Stimulated activated CD4-positive, alpha-beta T cell treated with anti-CD3 and anti-CD28 coated beads, Interleukin-12 subunit alpha, Interleukin-12 subunit beta, amount 100 ng/mL, for 48 hours (primary cell): ENCODE data around the gene TMEM119.

Experiments used
- DNase-seq, 3 donors: peaks; one replicate each; pipeline ENCODE4 v3.0.0-alpha.2; 2020; ENCODE audit warnings: low read depth in 2 of 3, low spot score in 1 of 3

The TMEM119 gene, protein sequence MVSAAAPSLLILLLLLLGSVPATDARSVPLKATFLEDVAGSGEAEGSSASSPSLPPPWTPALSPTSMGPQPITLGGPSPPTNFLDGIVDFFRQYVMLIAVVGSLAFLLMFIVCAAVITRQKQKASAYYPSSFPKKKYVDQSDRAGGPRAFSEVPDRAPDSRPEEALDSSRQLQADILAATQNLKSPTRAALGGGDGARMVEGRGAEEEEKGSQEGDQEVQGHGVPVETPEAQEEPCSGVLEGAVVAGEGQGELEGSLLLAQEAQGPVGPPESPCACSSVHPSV

DNA sequence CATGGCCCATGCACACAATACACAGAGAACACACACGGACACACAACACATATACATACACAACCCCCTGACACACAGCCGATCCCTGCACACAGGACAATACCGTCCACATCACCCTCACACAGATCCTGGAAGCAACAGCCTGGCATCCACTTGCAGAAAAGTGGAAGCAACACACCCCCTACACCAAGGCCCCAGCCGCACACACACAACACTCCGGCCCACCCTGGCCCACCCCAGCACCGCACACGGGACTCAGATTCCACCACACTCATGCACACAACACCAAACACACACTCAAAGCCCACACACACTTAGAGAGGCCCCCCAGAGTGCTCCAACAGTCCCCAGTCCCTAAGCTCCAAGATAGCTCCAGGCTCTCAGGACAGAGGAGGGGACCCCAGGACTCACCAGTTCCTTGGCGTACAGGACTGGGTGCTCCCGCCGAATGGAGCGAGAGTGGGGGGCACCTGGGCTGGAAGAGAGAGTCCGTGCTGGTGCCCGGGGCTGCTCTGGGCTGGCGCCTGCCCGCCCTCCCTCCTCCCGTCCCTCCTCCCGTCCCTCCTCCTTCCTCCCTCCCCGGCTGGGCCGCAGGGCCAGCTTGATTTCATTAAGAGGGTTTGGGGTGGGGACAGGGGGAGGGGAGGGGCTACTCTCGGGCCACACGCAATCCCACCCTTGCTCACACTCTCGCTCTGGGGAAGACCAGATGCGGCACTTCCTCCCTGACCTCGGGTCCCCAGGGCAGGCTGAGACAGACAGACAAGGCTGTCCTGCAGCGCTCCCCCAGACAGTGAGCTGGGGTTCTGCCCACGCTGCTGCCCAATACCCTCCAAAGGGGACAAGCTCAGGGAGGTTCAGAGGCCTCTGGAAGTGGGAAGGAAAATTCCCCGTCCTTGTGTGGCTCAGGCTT, at the start of gene TMEM119:
TSS of gene TMEM119 (minus strand) at position 526 of the 913 bp plus-strand sequence. CDS start 5,701 bp downstream, outside the sequence.
- DNase-seq, result no peak

DNA sequence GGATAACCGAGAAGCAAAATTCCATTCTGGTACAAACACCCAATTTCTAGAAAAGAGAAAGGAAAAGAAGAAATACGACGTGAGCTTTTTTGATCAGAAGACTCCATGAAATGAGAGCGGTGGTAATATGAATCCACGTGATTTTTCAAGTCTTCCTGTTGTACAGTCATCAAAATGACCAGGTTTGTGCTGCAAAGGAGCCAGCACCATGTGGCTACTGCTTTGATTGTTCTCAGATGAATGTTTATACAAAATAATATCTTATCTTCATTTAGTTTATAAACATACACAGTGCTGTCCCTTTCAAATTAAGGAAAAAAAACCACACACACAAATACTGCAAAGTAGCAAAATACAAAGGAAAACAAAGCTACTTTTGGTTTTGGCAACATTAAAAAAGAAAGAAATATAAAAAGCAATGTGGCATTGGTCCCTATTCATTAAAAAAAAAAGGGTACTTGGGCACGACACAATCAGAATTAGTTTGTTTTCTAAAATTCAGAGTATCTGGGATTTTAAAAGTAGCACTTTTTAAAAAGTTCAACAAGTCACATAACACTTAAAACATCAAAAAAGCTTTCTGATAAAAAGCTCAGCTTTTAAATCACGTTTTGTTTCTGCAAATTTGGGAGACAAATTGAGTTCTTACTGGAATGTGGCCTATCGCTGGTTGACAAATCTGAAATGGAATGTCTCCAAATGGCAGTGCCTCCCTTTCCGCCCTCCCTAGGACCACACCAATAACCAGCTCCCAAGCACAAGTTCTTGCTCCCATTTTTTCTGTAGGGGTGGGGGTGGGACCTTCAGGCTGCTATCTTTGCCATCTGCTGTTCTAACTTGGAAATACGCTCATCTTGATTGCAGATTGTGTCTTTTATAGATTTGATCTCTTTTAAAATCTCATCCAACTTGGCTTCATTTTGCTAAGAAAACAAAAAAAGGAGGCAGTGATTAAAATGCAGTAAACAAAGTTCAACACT, 49.0 kb upstream of the TMEM119 start:
- DNase-seq, result no peak

DNA sequence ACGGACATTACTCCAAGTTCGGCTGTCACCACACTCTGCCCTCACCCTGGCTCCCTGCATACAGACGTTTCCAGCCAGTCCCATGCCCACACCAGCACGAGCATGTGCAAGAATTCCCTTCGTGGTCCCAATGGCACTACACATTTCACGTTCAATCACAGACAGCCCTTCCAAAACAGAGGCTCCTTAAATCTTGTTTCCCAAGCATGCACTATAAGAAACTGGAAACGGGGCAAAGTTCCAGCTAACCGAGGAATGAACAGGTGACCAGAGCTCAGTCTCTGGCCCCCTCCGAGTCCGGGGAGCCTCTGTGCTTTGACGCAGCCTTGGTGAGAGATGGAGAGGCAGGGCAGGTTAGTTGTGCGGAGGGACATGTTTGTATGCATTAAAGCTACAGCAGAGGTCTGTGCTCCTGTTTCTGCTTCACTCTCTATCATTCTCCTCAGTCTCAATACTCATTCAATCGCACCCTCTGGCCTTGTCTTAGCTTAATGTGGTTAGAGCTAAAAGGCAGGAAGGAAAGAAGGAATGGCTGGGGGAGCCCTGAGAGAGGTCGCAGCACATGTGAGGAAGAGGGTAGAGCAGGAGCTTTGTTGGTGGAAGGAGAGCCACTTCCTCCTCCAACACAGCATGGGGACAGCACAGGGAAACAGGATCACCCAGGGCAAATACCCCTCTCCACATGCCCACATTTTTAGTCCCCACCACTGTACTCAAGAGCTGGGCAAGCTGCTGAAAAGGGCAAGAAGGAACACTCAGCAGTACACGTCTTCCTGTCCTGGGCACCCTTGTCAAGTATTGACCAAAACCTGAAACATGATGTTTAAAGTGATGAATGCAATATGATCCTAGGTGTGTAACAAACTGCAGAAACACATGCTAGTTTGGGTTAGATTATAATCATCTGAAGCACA, 48.1 kb upstream of the TMEM119 start:
- no peak for DNase-seq

DNA sequence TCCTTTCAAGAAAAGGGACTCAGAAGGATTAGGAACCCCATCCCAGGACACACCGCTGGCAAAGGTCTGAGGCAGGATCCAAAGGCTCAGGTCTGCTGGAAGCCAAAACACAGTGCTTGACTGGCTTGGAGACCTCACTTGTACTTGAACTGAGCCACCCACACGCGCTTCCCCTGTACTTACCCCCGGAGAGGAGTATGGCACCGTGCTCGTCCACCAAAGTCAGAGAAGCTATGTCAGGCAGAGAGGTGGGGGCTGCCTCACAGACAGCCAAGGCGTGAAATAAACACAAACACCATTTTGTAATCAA, 46.9 kb upstream of the TMEM119 start:
- no peak for DNase-seq

DNA sequence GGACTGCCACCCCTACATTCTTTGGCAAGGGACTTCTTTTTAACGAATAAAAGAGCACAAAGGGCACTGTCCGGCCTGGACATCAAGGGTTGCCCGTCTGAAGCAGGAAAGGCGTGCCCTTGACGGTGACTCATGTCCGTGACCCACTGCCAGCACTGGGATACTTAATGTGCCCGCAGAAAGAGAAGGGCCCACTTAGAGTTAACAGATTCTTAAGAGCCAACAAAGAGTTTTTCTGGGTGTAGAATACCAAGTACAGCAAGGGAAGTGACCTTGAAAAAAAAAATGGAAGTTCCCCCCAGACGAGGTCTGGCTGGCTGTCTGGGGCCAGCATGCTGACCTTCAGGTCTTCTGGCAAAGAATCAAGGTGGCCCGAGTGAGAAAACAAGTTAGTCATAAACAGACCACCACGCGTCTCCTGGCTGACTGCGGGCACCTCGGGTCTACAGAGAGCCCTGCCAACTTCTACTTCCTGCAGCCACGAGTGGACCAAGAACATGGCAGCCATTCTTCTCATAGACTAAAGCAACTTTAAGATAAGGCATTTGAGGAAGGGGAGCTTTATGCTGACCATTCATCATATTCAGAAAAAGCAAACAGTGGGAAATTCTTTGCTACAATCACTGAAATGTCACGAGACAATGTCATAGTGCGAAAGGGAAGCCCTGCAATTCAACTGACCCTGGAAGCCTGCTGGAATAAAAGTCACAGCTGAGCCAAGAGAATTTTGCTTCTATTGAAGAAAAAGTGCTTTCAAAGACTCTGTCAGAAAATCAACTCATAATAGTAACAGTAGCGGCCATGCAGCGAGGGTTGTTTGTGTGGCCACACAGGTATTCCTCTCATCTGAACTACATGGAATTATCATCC, 46.3 kb upstream of the TMEM119 start:
- DNase-seq, result no peak

DNA sequence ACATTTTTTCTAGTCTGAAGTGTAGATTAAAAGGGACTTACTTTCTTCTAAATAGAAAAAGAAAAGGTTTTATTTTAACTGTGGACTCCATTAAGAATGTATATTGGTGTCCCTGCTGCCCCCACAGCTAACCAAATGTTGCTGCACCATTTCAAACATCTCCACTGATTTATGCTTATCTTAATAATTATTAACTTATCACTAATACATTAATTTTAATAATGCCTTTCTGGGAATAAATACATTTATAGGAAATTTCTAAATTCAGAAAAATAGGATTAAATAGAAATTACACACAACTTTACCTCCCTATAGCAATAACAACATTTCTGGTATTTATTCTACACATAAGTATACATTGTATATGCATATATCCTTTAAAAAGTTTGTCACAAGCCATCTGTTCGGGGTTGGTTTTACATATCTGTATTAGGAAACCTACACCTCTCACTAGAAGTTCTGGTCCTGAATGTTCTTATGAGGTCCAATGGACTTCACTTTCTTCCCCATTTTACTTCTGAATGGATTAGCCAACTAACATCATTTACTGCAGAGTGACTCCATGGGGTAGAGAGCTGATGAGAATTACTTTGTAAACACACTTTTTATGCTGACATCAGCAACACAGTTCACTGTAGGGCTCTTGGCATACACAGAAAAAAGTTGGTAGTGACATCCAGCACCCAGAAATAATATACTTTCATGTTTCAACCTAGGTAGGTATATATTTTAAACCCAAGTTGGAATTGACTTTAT, 45.2 kb upstream of the TMEM119 start:
- no peak for DNase-seq

DNA sequence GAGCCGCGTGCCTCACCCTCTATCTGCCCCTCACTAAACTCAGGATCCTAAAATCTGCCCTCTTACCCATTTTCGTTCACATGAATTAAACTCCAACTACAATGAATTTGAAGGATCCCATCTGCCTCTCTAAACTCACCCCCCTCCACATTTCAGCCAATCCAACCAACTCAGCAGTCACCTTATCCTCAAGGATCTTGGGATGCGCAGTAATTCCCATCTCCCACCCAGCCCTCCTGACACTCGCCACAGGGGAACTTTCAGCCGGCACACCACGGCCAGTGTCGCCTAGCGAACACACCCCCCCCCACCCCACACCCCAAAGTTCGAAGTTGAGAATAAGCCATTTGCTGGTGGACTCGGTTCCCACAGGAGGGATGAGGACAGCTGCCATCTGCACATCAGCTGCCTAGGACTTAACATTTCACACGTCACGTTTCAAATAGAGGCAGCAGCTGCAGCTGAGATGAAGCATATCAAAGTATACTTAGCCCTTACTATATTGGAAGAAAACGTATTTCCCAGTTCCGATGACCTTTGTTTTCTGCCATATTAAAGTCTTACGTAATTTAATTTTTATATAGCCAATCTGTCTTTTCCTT, 44.5 kb upstream of the TMEM119 start:
- DNase-seq, result no peak

DNA sequence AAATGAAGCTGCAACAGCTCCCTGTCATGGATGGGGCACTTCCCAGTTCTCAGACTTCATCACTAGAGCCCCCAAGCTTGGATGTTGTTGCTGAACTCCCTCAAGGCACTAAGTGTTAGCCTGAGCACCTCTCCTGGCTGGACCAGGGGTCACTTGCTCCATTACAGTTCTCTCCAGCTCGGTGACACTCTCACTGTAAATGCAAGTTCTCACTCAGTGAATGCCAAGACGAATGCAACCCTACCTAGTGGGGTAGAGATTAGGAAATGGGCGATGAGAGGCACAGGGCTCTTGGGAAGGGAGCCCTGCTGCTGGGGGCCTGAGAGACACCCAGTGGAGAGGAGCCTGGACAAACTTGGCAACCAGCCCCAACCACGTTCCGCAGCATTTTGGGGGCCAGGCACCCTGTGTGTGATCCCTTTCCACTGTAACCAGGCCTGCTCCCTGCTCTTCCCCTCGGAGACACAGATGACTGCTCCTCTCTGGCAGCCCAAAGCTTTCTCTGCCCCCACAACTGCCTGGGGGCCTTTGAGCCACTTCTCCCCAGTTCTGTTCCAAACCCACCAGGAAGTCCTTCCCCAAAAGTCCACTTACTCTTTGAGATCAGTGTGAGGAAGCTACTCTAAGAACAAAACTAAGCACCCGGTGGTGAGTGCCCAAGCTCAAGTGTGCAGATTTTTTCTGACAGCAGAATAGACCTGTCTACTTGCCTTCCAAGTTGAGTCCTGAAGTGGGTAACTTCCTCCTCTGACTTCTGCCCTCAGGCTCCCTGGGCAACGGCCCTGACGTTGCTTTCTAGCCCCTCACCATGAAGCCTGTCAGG, 43.8 kb upstream of the TMEM119 start:
- no peak for DNase-seq

DNA sequence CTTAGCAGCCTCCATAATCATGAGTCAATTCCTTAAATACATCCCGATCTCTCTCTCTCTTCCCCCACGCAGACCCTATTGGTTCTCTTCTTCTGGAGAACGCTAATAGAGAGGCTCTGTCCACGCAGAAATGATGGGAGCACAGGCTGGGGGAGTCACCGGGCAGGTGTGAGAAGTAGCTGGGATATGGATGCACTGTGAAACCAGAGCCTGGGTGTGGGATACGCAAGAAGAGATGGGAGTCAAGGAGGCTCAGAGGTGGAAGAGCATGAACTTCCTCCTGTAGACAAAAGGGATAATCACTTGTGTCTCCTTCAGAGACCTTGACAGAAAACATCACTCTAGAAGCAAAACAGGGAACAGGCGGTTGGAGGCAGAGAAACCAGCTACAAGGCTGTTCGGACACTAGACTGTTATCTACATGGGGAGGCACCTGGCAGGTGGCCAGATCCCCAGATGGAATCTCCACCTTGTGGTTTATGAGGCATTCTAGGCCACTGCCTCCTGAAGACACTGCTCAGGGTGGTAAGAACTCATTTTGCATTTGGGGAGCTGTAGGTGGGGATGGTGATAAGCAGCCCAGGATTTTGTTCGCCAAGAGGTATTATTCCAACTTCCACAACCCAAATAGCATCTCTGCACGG, 43.0 kb upstream of the TMEM119 start:
- no peak for DNase-seq

DNA sequence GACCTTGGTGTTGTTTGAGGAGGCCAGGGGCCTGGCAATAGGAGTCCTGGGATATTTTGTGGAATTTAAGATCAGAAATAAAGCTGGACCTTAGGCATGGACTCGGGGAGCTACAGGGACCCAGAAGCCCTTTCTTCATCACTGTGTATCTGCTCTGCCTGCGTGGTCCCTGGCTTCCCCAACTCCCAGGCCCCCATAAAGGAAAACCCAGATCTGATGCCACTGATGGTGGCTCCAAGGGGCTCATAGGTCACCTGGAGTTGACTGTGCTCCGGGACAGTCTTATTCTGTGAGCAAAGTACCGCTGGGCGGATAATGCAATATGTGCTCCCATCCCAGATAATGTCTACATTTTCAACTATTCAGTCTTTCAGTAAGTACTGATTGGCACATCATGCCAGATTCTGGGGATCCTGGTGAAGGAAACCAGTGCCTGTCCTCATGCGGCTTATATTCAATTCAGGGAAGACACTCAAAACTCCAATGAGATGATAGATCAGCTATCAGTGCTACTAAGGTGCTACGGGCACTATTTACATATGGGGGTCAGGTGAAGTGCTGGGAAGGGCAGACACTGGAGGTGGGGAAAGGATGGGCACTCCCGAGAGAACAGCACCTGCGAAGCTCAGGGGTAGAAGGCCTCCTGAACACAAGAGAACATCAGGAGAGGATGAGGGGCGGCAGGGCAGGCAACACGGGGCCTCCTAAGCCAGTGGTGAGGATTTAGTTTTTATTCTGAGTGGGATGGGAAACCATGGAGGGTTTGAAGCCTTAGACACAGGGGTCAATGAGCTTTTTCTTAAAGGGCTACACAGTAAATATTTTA, 41.3 kb upstream of the TMEM119 start:
- DNase-seq, result no peak

DNA sequence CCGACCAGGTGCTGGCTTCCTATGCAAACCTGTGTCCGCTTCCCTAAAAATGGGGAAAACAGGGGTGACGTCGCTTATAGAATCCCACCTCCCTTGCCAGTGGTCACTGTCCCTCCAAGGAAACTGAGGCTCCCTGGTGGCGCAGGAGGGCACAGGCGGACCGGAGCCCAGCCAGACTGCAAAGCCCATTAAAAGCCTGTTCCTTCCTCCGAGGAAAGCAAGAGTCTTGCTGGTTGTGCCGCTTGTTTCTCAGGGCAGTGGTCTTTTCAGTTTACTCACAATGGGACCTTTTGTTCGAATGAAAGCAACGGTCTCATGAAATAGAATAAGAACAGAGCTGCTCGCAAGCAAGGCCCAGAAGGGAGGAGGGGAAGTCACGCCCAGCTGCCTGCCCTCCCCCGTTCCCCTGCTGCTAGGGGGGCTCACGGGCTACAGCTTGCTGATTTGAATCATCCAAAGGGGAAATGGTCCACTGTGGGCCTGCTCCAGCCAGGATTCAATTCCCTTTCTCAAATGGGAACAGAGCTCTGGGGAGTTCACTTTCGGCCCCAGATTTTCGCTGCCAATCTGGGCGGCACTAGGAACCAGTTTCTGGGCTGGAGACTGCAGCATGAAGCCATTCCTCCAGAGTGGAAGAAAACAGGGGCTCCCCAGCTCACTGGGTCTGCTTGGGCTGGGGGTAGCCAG, 40.4 kb upstream of the TMEM119 start:
- DNase-seq, result no peak

DNA sequence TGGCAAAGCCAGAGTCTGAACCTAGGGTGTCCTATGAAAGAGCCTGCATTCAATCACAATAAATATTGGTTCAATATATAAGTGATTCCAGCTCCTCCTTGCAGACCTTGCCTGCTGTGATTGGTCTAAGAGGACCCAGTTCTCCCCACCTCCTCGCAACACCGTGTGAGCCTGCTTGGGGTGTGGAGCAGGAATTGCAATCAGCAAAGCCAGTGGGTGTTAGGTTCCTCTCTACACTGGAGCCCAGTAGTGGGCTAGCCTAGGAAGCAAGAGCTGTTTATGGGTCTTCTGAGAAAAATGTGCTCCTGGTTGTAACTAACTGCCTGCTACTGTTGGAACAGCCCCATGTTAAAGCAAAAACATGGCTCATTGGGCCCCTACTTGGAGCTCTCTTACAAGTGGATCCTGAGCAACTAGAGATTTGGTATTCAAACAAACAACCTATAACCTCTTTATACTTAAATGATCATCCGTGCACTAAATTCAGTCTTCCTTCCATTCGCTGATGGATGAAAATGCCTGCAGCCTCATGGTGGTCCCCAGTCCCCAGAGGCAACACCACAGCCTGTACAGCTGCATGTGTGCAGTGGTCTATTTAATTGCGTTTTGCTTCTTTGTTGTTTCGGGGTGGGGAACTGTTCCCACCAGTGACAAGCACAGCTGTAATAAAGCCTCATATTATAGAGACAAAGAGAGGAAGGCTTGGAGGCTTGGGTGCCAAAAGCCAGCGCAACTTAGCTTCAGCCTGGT, 39.5 kb upstream of the TMEM119 start:
- DNase-seq, result no peak

DNA sequence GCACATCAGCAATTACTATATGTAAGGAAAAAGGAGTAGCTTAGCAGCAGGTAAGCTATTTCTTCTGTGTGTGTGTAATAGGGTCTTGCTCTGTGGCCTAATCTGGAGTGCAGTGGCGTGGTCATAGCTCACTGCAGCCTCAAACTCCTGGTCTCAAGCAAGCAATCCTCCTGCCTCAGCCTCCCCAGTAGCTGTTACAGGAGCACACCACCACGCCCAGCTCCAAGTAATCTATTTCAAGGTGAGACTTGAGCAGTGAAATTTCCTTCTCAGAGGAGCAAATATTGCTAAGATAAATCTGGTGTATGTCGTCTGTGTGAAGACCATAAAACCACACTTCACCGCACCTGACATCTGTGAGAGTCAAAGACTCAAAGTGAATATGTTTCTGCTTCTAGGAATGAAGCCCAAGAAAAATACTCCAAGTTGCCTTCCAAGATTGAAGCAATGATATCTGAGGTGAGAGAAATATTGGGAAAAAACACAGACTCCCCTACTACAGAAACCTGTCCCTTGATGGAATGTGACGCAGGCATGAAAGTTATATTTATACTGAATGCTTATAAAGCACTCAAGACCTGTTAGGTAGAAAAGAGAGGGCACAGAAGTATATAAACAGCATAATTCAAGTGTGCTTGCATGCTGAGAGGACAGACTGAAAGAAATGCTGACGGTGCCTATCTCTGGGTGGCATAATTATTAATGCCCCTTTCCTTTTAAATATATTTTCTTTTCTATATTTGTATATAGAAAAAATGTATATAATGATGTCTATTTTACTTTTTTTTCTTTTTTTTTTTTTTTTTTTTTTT, 38.3 kb upstream of the TMEM119 start:
- no peak for DNase-seq
